NCI-H2227 (cell line): Measurements from ENCODE around the gene HDAC9.

Experiments used
- DNase-seq: peaks from one replicate; lab custom pipeline; 2025; ENCODE audit not compliant: unreplicated experiment; lab: John Stamatoyannopoulos, UW

The HDAC9 gene

GRCh38 chr7:18552943-18553604 is 57.5 kb downstream of the HDAC9 start:
- peak; percentile 21 for DNase-seq

DNA sequence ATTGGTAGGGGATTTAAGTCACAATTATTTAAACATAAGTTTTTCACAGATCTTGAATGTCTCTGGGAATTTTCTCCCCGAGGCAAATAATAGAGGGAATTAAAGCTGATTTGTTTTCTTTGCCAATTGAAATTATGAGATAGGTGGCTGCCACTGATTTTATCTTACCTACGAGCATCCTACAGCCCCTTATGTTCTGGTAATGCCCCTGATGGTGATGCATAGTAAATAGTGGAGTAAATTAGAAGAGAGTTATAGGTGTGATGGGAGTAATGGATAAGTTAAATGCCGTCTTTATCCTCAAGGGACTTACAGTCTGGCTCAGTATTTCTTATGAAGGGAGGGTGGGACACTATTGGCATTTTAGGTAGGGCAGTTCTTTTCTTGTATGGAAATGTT is 58.1 kb downstream of the HDAC9 start:
- no peak for DNase-seq

- DNase-seq: no peak
These were observed 59.6 kb downstream of the HDAC9 start for GRCh38 chr7:18555120-18555519.

DNA sequence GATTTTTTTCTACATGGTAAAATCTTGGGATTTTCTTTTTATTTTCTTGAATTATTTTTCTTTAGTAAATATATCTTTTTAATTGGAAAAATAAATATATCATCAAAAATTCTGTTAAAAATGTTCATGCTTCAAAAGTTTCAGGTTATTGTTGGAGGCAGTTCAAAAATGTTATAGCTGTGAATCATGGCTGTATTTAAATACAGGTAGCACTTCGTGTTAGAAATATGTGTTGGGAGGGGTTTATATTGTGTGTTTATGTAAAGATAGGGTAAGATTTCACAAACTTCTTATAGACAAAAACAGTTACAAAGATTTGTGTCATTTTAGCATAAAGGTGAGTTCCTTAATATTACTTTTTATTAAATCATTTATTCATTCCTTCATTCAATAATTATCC is 60.4 kb downstream of the HDAC9 start:
- no peak for DNase-seq

DNA sequence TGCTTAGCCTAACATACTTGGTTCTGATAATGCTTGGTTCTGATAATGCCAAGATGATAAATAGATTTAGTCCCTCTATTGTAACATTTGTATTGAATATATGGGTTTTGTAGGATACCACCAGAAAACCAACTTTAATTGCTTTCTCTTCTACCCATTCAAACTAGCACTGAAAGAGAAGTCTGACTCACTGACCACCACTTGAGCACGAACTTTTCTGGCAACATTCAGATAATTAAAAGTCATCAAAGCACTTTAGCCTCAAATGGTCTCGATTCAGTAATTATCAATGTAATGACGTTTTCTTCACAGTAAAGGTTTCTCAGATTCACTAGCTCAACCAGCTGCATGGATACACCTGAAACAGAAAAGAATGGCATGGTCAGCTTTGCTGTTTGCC is 63.0 kb downstream of the HDAC9 start:
- no peak for DNase-seq

- no peak for DNase-seq
These were observed 63.4 kb downstream of the HDAC9 start for GRCh38 chr7:18558910-18559309.

GRCh38 chr7:18559756-18560155 is 64.2 kb downstream of the HDAC9 start:
- DNase-seq: no peak

DNA sequence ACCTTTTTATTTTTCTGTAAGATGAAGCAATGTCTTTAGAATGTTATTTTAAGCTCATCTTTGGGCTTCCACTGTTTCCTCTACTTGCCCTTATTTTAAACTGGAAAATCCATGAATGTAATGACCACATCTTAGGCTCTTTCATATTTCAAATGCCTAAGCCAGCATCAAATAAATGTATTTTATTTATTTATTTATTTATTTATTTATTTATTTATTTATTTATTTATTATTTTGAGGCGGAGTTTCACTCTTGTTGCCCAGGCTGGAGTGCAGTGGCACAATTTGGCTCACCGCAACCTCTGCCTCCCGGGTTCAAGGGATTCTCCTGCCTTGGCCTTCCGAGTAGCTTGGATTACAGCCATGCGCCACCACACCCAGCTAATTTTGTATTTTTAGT is 69.2 kb downstream of the HDAC9 start:
- no peak for DNase-seq

GRCh38 chr7:18565337-18565736 is 69.8 kb downstream of the HDAC9 start:
- no peak for DNase-seq

- no peak for DNase-seq
These were observed 70.7 kb downstream of the HDAC9 start for GRCh38 chr7:18566205-18566604.

GRCh38 chr7:18566829-18567228 is 71.3 kb downstream of the HDAC9 start:
- DNase-seq: no peak

DNA sequence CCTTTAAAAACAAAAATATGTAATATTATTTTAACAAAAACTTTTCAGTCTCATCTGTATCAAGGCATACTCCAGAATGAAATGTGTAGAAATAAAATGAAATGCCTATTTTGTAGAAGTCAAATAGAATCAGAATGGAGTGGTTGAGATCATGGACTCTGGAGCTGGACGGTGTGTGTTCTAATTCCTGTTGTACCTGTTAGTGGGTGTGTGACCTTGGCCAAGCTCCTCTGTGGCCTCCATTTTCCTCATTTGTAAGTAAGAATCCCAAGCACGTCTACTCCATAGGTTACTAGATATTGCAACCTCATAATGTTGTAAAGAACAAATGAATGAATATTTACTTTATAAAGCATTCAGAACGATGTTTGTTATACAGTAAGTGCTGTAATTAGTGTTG is 74.9 kb downstream of the HDAC9 start:
- DNase-seq: no peak

- peak; percentile 46 for DNase-seq
These were observed 75.4 kb downstream of the HDAC9 start for GRCh38 chr7:18570890-18571478.

DNA sequence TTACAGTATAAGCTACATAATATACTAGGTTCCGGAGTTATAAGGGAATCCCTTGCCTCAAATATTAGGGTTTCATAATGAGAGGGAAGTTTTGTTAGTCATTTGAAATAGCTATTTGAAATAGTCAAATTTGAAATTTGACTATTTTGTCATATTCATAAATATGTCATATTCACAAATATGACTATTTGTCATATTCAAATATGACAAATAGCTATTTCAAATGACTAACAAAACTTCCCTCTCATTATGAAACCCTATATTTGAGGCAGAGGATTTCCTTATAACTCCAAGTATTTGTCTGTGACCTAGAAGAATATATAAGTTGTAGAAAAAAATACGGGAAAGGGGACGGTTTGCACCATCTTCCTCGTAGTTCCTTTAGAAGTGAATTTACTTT is 76.6 kb downstream of the HDAC9 start:
- no peak for DNase-seq

DNA sequence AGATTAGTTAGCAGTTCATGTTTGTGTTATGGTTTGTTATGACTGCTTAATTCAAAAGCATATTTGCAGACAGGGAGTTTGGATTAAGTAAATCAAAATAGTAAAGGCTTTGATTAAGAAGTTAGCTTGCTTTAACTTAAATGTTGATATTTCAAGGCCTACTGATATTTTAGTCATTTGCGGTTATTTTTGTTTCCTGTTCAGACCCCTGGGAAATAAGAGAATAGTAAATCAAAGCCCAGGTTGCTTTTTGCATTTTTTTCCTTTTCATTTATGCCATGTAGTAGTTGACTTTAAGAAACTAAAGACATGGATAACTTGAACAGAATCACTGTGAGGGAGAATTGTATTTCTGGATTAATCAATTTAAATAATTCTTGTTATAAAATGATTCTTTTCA is 77.3 kb downstream of the HDAC9 start:
- DNase-seq: no peak

DNA sequence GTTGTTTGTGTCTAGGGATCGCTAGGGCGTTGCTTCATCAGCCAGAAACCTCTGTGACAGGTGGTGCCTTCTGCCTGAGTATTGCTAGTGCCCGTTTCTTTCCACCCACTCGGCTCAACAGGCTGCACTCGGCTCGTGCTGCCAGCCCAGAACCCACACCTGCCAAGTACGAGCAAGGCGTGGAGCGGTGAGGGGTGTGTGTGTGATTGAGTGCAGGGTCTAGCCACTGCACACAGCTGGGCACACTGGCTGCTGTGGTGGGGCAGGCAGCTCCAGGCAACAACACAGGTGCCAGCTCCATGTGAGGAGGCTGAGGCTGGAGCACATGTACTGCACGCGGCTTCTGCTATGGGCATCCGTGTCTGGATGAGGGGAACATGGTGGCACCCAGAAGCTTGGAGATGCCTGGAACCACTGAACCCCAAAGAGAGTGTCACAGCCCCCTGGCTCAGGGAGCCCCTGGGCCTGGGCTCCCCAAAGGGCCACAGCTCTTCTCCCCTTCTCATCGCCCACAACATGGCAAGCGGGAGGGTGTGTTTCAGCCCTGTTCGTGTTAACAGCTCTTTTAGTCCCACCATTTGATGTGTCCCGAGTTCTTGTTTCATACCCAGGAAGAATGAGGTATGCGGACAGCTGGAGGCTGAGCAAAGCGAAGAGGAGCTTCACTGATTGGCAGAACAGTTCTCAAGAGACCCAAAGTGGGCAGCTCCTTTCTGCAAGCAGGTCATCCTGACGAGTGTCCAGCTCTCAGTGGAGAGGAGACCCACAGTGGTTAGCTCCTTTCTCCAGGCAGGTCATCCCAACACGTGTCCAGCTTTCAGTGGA is 78.1 kb downstream of the HDAC9 start:
- DNase-seq: no peak

- no peak for DNase-seq
These were observed 78.6 kb downstream of the HDAC9 start for GRCh38 chr7:18574235-18574540.

- no peak for DNase-seq
These were observed 79.1 kb downstream of the HDAC9 start for GRCh38 chr7:18574676-18575075.

GRCh38 chr7:18575622-18576572 is 80.3 kb downstream of the HDAC9 start:
- no peak for DNase-seq

- DNase-seq: no peak
These were observed 81.7 kb downstream of the HDAC9 start for GRCh38 chr7:18577096-18577771.

DNA sequence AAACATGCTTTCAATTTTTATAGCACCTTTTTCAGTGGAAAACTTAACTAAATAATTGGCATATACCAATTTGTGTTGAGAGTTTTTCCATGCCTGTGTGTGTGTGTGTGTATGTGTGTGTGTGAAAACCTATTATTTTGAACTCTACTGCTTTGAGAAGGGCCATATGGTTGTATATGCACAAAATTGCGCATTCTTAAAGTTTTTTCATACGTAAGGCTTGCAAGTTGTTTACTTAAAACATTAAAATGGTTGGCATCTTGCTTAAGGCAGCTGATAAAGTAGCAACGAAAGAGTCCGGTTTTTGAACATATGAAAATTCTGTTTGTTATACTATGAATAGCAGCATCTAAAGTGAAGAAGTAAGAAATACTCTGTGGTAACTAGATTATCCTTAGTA is 84.1 kb downstream of the HDAC9 start:
- DNase-seq: no peak
